H9 (cell line): Measurements from ENCODE around the gene GSTM3. TPM values are rescaled to one million over a fixed set of nuclear protein-coding genes. Genes with fewer than 3 reads are reported as not detected.

Experiments used
- DNase-seq: peaks from one replicate; pipeline ENCODE4 v3.0.0-alpha.2; 2017
- H2AFZ ChIP-seq: one replicate; pipeline ENCODE4 v1.6.1; 2013; ENCODE audit warnings: mild to moderate bottlenecking, low read length, control low read depth, moderate library complexity
- H2AK5ac ChIP-seq: 2 replicates; pipeline ENCODE4 v1.6.1; 2013; ENCODE audit warnings: low read length, control low read depth, mixed read lengths; ENCODE audit not compliant: insufficient read length
- H2BK120ac ChIP-seq: one replicate; pipeline ENCODE4 v1.6.1; 2013; ENCODE audit warnings: low read depth, mild to moderate bottlenecking, low read length, control low read depth, inconsistent platforms; ENCODE audit not compliant: poor library complexity, severe bottlenecking
- H2BK12ac ChIP-seq: 2 replicates; pipeline ENCODE4 v1.6.1; 2013; ENCODE audit warnings: low read length, control low read depth, mixed read lengths, low read depth; ENCODE audit not compliant: insufficient read length
- H2BK15ac ChIP-seq: 2 replicates; pipeline ENCODE4 v1.6.1; 2013; ENCODE audit warnings: low read depth, low read length, control low read depth
- H2BK20ac ChIP-seq: one replicate; pipeline ENCODE4 v1.6.1; 2013; ENCODE audit warnings: low read depth, mild to moderate bottlenecking, low read length, control low read depth, inconsistent platforms; ENCODE audit not compliant: poor library complexity, severe bottlenecking
- H2BK5ac ChIP-seq: 2 replicates; pipeline ENCODE4 v1.6.1; 2013; ENCODE audit warnings: low read length, control low read depth, mixed read lengths; ENCODE audit not compliant: insufficient read length
- H3K14ac ChIP-seq: 2 replicates; pipeline ENCODE4 v1.6.1; 2013; ENCODE audit warnings: low read length, control low read depth; ENCODE audit not compliant: insufficient read depth
- H3K18ac ChIP-seq: 2 replicates; pipeline ENCODE4 v1.6.1; 2013; ENCODE audit warnings: low read depth, mild to moderate bottlenecking, mixed read lengths, low read length, control low read depth; ENCODE audit not compliant: insufficient read length
- H3K23ac ChIP-seq: 2 replicates; pipeline ENCODE4 v1.6.1; 2013; ENCODE audit warnings: low read length, control low read depth, mixed read lengths, low read depth; ENCODE audit not compliant: insufficient read length
- H3K23me2 ChIP-seq: 2 replicates; pipeline ENCODE4 v1.6.1; 2013; ENCODE audit warnings: low read depth, mild to moderate bottlenecking, mixed read lengths, low read length, control low read depth; ENCODE audit not compliant: insufficient read length, poor library complexity, severe bottlenecking
- H3K27ac ChIP-seq: 2 replicates; pipeline ENCODE4 v1.5.1; 2013; ENCODE audit warnings: low read length, control low read depth, mixed read lengths, low read depth; ENCODE audit not compliant: insufficient read length
- H3K27me3 ChIP-seq: 2 replicates; pipeline ENCODE4 v1.6.1; 2013; ENCODE audit warnings: low read length, control low read depth, inconsistent platforms; ENCODE audit not compliant: insufficient read depth
- H3K4ac ChIP-seq: 2 replicates; pipeline ENCODE4 v1.6.1; 2013; ENCODE audit warnings: low read depth, mild to moderate bottlenecking, control low read depth, inconsistent platforms, low read length, moderate library complexity
- H3K4me1 ChIP-seq: 2 replicates; pipeline ENCODE4 v1.6.1; 2013; ENCODE audit warnings: low read length, control low read depth, inconsistent platforms; ENCODE audit not compliant: insufficient read depth
- H3K4me2 ChIP-seq: 2 replicates; pipeline ENCODE4 v1.6.1; 2013; ENCODE audit warnings: low read length, control low read depth, mixed read lengths; ENCODE audit not compliant: insufficient read length, insufficient read depth
- H3K56ac ChIP-seq: 2 replicates; pipeline ENCODE4 v1.6.1; 2013; ENCODE audit warnings: low read depth, mild to moderate bottlenecking, mixed read lengths, low read length, control low read depth; ENCODE audit not compliant: insufficient read length
- H3K79me1 ChIP-seq: 2 replicates; pipeline ENCODE4 v1.6.1; 2013; ENCODE audit warnings: low read depth, mild to moderate bottlenecking, moderate library complexity, low read length, control low read depth, inconsistent platforms; ENCODE audit not compliant: insufficient read depth, poor library complexity, severe bottlenecking
- H3K79me2 ChIP-seq: 2 replicates; pipeline ENCODE4 v1.6.1; 2013; ENCODE audit warnings: low read length, control low read depth, inconsistent platforms; ENCODE audit not compliant: insufficient read depth
- H3K9ac ChIP-seq: 2 replicates; pipeline ENCODE4 v1.6.1; 2013; ENCODE audit warnings: low read length, control low read depth, mixed read lengths; ENCODE audit not compliant: insufficient read length; ENCODE audit errors: extremely low read depth
- H3K9me3 ChIP-seq: one replicate; pipeline ENCODE4 v1.6.1; 2013; ENCODE audit warnings: low read depth, low read length, inconsistent platforms; ENCODE audit not compliant: control insufficient read depth
- H3T11ph ChIP-seq: one replicate; pipeline ENCODE4 v1.6.1; 2013; ENCODE audit warnings: mild to moderate bottlenecking, low read length, control low read depth, inconsistent platforms
- H4K20me1 ChIP-seq: one replicate; pipeline ENCODE4 v1.6.1; 2013; ENCODE audit not compliant: control insufficient read depth, insufficient read length, insufficient read depth
- H4K5ac ChIP-seq: 2 replicates; pipeline ENCODE4 v1.6.1; 2013; ENCODE audit warnings: low read depth, mild to moderate bottlenecking, mixed read lengths, low read length, control low read depth; ENCODE audit not compliant: insufficient read length
- H4K8ac ChIP-seq: replicated peaks from 2 replicates; pipeline ENCODE4 v1.6.1; 2013; ENCODE audit warnings: low read length, control low read depth, mixed read lengths, low read depth; ENCODE audit not compliant: insufficient read length
- H4K91ac ChIP-seq: 2 replicates; pipeline ENCODE4 v1.6.1; 2013; ENCODE audit warnings: low read depth, mild to moderate bottlenecking, moderate library complexity, mixed read lengths, low read length, control low read depth; ENCODE audit not compliant: insufficient read length
- H3K27ac Mint-ChIP-seq, 3 experiments: 2 replicates in 2 of 3; 3 replicates in 1 of 3; pipeline ENCODE4 v1.8.0; 2020 to 2021; ENCODE audit warnings: mixed read lengths in 3 of 3, mild to moderate bottlenecking in 1 of 3, moderate library complexity in 1 of 3
- H3K27me3 Mint-ChIP-seq: 2 replicates; pipeline ENCODE4 v1.8.0; 2021; ENCODE audit warnings: low read depth, mild to moderate bottlenecking, moderate library complexity, mixed read lengths
- H3K36me3 Mint-ChIP-seq, 3 experiments: 2 replicates in 2 of 3; 3 replicates in 1 of 3; pipeline ENCODE4 v1.8.0; 2020 to 2021; ENCODE audit warnings: low read depth in 3 of 3, mixed read lengths in 3 of 3; ENCODE audit not compliant: insufficient read depth in 1 of 3
- H3K4me1 Mint-ChIP-seq, 2 experiments: 2 replicates each; pipeline ENCODE4 v1.8.0; 2020; ENCODE audit warnings: mixed read lengths in 2 of 2
- H3K4me3 Mint-ChIP-seq, 2 experiments: 2 replicates in 1 of 2; 3 replicates in 1 of 2; pipeline ENCODE4 v1.8.0; 2020 to 2021; ENCODE audit warnings: mild to moderate bottlenecking in 2 of 2, mixed read lengths in 2 of 2, moderate library complexity in 1 of 2
- H3K9me3 Mint-ChIP-seq, 2 experiments: 2 replicates in 1 of 2; 3 replicates in 1 of 2; pipeline ENCODE4 v1.8.0; 2020; ENCODE audit warnings: mild to moderate bottlenecking in 2 of 2, mixed read lengths in 2 of 2, moderate library complexity in 1 of 2
- WGBS: extraction: QIAGEN DNeasy Blood & Tissue Kit; methylation state at CpG from one replicate; pipeline ENCODE4 v1.1.7; 2013; ENCODE audit warnings: missing lambda C conversion rate, low lambda C conversion rate, mixed read lengths; ENCODE audit not compliant: insufficient read length; ENCODE audit errors: extremely low coverage; 5-methylcytosine and 5-hydroxymethylcytosine counted together
- total RNA-seq: library from RNA; stranded (reverse); gene quantifications from 2 replicates; pipeline ENCODE4 v1.2.1, GENCODE V29; 2021
- TF ChIP-seq, protein P1 (sequence below): fragments of 200-600 bp; sonication (generic); conservative IDR thresholded peaks from 3 replicates; pipeline ENCODE4 v1.8.0; 2021; ENCODE audit warnings: antibody characterized with exemption, mild to moderate bottlenecking

The GSTM3 gene
- total RNA-seq, 1 experiment from 2014 or later: 3.5 TPM

GRCh38 chr1:109785446-109786111 is 44.7 kb upstream of the GSTM3 start:
- Histone ChIP-seq H2AK5ac (no peak overlapping the region), H3K14ac (no peak overlapping the region; the same call in 1 of the 2 replicates), H2BK20ac (no peak overlapping the region), H3K79me2 (no peaks in the 10 kb centered on the region), H3K9ac (no peak overlapping the region), H2BK120ac (no peak overlapping the region), H3K4me1 (0 out of 2 replicates have a peak, but pooled peaks cover 2% of the 10 kb centered on the region), H3K18ac (no peak overlapping the region), H3K27ac (no peak overlapping the region), H2BK15ac (no peak overlapping the region), H4K20me1 (no peaks in the 10 kb centered on the region), H2AFZ (no peak overlapping the region), H3T11ph (no peak overlapping the region), H3K9me3 (no peaks in the 10 kb centered on the region), H3K27me3 (no peaks in the 10 kb centered on the region), H4K5ac (no peak overlapping the region), H2BK12ac (no peak overlapping the region), H3K4me2 (no peak overlapping the region), H3K79me1 (no peaks in the 10 kb centered on the region), H2BK5ac (no peak overlapping the region), H4K91ac (no peak overlapping the region), H3K56ac (no peak overlapping the region), H3K23me2 (no peaks in the 10 kb centered on the region), H3K23ac (no peak overlapping the region), H4K8ac (no peak overlapping the region), H3K4ac (no peak overlapping the region)
- Mint-ChIP-seq H3K27me3 (peaks cover 2% of the 10 kb centered on the region; the same call in 1 of the 2 replicates), H3K36me3 (peaks cover 0 to 6% (median 0%) of the 10 kb centered on the region in 3 experiments; a peak in 4 of 7 replicates), H3K4me1 (peaks cover 26 to 34% of the 10 kb centered on the region in 2 experiments), H3K27ac (0 out of 7 replicates have a peak overlapping the region, but pooled peaks of 1 of the 3 experiments have one; percentile 53), H3K9me3 (peaks cover 2 to 5% of the 10 kb centered on the region in 2 experiments; a peak in 3 of 5 replicates), H3K4me3 (no peak overlapping the region)
- DNase-seq: no peak
- TF ChIP-seq, protein P1, sequence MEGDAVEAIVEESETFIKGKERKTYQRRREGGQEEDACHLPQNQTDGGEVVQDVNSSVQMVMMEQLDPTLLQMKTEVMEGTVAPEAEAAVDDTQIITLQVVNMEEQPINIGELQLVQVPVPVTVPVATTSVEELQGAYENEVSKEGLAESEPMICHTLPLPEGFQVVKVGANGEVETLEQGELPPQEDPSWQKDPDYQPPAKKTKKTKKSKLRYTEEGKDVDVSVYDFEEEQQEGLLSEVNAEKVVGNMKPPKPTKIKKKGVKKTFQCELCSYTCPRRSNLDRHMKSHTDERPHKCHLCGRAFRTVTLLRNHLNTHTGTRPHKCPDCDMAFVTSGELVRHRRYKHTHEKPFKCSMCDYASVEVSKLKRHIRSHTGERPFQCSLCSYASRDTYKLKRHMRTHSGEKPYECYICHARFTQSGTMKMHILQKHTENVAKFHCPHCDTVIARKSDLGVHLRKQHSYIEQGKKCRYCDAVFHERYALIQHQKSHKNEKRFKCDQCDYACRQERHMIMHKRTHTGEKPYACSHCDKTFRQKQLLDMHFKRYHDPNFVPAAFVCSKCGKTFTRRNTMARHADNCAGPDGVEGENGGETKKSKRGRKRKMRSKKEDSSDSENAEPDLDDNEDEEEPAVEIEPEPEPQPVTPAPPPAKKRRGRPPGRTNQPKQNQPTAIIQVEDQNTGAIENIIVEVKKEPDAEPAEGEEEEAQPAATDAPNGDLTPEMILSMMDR: no peak
- no CpG with 5 or more reads among the region's 4 CpGs for WGBS
